Cardiac fibroblast (primary cell): ENCODE measurements around the gene BACH2.
A peak's percentile ranks its signal among the peaks of the same experiment; 100 is the strongest.
"Not testable (repeated sequence)": the region's sequence is repeated elsewhere in the genome, so short reads cannot be mapped to it uniquely, and the experiment has no call there.

Experiments used
- DNase-seq, 2 donors: peaks; one replicate each; pipeline versions ENCODE4 v3.0.0 to v3.0.0-alpha.2; 2010; ENCODE audit warnings: low read depth in 2 of 2
- H3K4me3 ChIP-seq, 2 donors: replicated peaks in 1 of 2; 1 replicate in 1 of 2; 2 replicates in 1 of 2; pipeline ENCODE4 v1.5.1; 2011; ENCODE audit warnings: low read depth in 2 of 2, low read length in 2 of 2, mild to moderate bottlenecking in 2 of 2, moderate library complexity in 1 of 2
- CTCF ChIP-seq: IDR thresholded peaks from one replicate; pipeline ENCODE4 v1.5.1; 2011; ENCODE audit warnings: low read depth, mild to moderate bottlenecking, low read length, inconsistent platforms

Gene BACH2

DNA sequence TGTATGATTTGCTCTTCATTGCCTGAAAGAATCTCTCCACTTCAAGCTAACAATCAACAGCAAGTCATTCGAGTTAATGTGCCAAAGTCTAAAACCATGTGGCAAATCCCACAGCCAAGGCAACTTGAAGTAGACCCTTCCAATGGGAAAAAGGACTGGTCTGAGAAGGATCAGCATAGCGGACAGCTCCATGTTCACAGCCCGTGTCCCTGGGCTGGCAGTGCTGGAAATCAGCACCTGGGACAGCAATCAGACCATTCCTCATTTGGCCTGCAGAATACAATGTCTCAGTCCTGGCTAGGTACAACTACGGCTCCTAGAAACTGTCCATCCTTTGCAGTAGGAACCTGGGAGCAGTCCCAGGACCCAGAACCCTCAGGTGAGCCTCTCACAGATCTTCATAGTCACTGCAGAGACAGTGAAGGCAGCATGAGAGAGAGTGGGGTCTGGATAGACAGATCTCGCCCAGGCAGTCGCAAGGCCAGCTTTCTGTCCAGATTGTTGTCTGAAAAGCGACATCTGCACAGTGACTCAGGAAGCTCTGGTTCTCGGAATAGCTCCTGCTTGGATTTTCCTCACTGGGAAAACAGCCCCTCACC is 401.3 kb downstream of the BACH2 start:
- DNase-seq = peak; percentile 58 to 63
- no peak overlapping the region for H3K4me3 ChIP-seq
- no peak for TF ChIP-seq CTCF

- no peak for TF ChIP-seq CTCF
- no peak within 1 kb of the TSS for H3K4me3 ChIP-seq
- DNase-seq = no peak
Measured at GRCh38 chr6:89894169-89894568, 402.5 kb downstream of the BACH2 start, which contains the start of gene GJA10. Gene GJA10, plus strand, starts transcription at chr6:89894469. Its CDS starts 0 bp downstream, at chr6:89894469.

DNA sequence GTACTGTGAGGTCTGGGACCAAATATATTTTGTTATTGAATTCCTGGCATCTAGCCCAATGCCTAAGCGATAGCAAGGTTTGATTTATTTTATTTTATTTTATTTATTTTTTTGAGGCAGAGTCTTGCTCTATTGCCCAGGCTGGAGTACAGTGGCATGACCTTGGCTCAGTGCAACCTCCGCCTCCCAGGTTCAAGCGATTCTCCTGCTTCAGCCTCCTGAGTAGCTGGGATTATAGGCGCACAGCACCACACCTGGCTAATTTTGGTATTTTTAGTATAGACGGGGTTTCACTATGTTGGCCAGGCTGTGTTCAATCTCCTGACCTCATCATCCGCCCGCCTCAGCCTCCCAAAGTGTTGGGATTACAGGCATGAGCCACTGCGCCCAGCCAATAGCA is 404.1 kb downstream of the BACH2 start:
- not testable (repeated sequence) for DNase-seq, H3K4me3 ChIP-seq

DNA sequence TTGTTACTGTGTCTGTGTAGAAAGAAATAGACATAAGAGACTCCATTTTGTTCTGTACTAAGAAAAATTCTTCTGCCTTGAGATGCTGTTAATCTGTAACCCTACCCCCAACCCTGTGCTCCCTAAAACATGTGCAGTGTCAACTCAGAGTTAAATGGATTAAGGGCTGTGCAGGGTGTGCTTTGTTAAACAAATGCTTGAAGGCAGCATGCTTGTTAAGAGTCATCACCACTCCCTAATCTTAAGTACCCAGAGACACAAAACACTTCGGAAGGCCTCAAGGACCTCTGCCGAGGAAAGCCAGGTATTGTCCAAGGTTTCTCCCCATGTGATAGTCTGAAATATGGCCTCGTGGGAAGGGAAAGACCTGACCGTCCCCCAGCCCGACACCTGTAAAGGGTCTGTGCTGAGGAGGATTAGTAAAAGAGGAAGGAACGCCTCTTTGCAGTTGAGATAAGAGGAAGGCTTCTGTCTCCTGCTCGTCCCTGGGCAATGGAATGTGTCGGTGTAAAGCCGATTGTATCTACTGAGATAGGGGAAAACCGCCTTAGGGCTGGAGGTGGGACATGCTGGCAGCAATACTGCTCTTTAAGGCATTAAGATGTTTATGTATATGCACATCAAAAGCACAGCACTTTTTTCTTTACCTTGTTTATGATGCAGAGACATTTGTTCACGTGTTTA is 405.7 kb downstream of the BACH2 start:
- not testable (repeated sequence) for DNase-seq, H3K4me3 ChIP-seq

DNA sequence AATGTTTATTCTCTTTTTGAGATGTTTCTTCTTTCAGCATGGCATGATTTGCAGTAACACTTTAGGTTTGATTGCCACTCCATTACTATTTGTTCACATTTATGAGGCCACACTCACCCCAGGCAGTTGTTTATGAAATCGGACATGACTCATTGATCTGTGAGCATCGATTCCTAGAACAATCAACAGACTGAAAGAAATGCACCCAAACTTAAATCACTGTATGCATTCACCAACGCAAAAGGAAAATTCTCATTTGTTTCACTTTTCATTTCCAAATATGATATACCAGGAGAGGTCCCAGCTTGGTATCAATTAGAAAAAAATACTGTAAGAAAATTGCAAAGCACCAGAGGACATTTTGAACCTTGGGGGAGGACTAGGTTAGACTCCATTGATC is 407.8 kb downstream of the BACH2 start:
- TF ChIP-seq CTCF = no peak
- no peak for DNase-seq
- no peak overlapping the region for H3K4me3 ChIP-seq

GRCh38 chr6:89888138-89888514 is 408.5 kb downstream of the BACH2 start:
- TF ChIP-seq CTCF = no peak
- no peak for DNase-seq
- no peak overlapping the region for H3K4me3 ChIP-seq

DNA sequence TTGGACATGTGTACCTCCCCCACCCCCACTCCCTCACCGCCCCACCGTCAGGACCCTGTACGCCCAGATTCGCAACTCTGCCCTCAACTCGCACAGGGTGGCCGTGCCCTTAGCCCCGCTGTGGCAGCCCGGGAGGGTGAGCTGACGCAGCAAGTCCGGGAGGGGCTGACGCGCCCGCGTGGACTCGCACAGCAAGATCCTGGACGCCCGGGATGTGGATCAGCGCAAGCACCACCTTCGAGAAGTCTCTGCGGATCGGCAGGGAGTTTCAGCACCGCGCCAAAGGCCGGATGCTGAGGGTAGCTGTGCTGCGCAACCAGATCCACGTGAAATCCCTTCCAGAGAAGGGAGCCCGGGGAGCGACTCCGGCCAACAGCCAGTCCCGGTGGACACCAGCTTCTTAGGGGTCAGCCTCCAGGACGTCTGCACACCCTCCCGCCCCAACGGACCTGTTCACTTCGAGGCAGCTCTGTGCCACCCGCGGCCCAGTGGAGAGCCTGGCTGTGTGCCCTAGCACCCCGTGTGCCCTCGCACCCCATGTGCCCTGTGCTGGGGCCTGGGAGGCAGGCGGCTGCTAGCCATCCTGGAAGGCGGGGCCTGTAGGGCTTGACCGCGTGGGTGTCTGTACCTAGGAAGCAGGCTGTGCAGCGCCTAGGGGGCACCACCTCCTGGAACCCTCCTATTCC is 409.0 kb downstream of the BACH2 start:
- TF ChIP-seq CTCF = no peak
- DNase-seq = peak; percentile 3 to 4
- H3K4me3 ChIP-seq = no peak overlapping the region
